ENCODE data around the gene PLEKHA5.

GRCh38 chr12:19224746-19225145 is 95.2 kb downstream of the PLEKHA5 start:
- no peak for TF ChIP-seq CTCF (IDR thresholded peaks at IDR 0.05)
- no peak for TF ChIP-seq POLR2A (IDR thresholded peaks at IDR 0.05)

All from lower leg skin (tissue), 3 donors.